AG04450 (cell line): Measurements from ENCODE around the gene ZDHHC4. TPM values are rescaled to one million over a fixed set of nuclear protein-coding genes. Genes with fewer than 3 reads are reported as not detected.
A peak's percentile ranks its signal among the peaks of the same experiment; 100 is the strongest.

Source experiments
- CTCF ChIA-PET: fragments of 300-600, 350-600 bp; formaldehyde crosslinking; extraction: SDS; loops from one replicate; lab custom pipeline; 2022; ENCODE audit warnings: antibody characterized with exemption, inconsistent platforms; lab: Charles Lee
- POLR2A ChIA-PET: fragments of 350-600 bp; formaldehyde crosslinking; extraction: SDS; loops from one replicate; lab custom pipeline; 2021; ENCODE audit warnings: antibody characterized with exemption, inconsistent platforms; lab: Yijun Ruan, JAX
- DNase-seq: peaks from one replicate; pipeline ENCODE4 v3.0.0-alpha.2; 2011; ENCODE audit warnings: low read depth, low spot score
- H3K27ac ChIP-seq: one replicate; pipeline ENCODE4 v1.5.1; 2012; ENCODE audit warnings: low read depth, low read length, control low read depth
- H3K27me3 ChIP-seq: one replicate; pipeline ENCODE4 v1.6.0; 2012; ENCODE audit warnings: low read length; ENCODE audit not compliant: control insufficient read depth, insufficient read depth
- H3K4me3 ChIP-seq: 2 replicates; pipeline ENCODE4 v1.5.1; 2011; ENCODE audit warnings: mild to moderate bottlenecking, low read depth, low read length, control low read depth
- H3K9me3 ChIP-seq: 2 replicates; pipeline ENCODE4 v1.5.1; 2012; ENCODE audit warnings: low read length; ENCODE audit not compliant: control insufficient read depth, insufficient read depth
- polyA plus RNA-seq: library from polyadenylated mRNA; depleted of rRNA; stranded (reverse); fragments of >200 nt; gene quantifications from 2 replicates; pipeline ENCODE4 v1.2.3, GENCODE V29; 2011
- TF ChIP-seq, protein P1 (sequence below): IDR thresholded peaks from 2 replicates; pipeline ENCODE4 v1.5.1; 2011; ENCODE audit warnings: low read depth, low read length, control low read depth, inconsistent platforms

ZDHHC4 gene
- polyA plus RNA-seq, 1 experiment: 99.4 TPM

DNA sequence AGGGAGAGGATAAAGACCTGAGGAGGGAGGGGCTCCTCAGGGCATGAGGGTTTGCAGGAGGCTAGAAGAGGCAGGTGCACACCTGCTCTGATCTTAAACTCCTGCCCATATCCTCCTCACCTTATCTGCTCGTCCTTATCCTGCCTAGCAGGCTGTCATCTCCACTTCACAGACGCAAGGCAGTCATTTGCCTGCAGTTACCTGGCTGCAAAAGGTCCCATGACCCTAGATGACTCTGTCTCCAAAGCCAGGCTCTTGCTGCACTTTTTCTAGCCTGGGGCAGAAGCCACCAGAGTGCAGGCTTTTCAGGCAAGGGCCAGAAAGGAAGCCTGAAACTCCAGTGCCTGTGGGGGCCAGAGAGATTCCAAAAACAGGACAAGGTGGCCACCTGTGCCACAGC is 36.5 kb downstream of the ZDHHC4 start:
- ChIA-PET CTCF (no interaction called here), POLR2A (no interaction called here)
- no peak for DNase-seq
- H3K4me3 ChIP-seq: no peak overlapping the region
- peaks cover 5% of the 10 kb centered on the region; the same call in 1 of the 2 replicates for H3K9me3 ChIP-seq
- TF ChIP-seq, protein P1, sequence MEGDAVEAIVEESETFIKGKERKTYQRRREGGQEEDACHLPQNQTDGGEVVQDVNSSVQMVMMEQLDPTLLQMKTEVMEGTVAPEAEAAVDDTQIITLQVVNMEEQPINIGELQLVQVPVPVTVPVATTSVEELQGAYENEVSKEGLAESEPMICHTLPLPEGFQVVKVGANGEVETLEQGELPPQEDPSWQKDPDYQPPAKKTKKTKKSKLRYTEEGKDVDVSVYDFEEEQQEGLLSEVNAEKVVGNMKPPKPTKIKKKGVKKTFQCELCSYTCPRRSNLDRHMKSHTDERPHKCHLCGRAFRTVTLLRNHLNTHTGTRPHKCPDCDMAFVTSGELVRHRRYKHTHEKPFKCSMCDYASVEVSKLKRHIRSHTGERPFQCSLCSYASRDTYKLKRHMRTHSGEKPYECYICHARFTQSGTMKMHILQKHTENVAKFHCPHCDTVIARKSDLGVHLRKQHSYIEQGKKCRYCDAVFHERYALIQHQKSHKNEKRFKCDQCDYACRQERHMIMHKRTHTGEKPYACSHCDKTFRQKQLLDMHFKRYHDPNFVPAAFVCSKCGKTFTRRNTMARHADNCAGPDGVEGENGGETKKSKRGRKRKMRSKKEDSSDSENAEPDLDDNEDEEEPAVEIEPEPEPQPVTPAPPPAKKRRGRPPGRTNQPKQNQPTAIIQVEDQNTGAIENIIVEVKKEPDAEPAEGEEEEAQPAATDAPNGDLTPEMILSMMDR: no peak
- H3K27ac ChIP-seq: no peak overlapping the region
- H3K27me3 ChIP-seq: peaks cover 14% of the 10 kb centered on the region

DNA sequence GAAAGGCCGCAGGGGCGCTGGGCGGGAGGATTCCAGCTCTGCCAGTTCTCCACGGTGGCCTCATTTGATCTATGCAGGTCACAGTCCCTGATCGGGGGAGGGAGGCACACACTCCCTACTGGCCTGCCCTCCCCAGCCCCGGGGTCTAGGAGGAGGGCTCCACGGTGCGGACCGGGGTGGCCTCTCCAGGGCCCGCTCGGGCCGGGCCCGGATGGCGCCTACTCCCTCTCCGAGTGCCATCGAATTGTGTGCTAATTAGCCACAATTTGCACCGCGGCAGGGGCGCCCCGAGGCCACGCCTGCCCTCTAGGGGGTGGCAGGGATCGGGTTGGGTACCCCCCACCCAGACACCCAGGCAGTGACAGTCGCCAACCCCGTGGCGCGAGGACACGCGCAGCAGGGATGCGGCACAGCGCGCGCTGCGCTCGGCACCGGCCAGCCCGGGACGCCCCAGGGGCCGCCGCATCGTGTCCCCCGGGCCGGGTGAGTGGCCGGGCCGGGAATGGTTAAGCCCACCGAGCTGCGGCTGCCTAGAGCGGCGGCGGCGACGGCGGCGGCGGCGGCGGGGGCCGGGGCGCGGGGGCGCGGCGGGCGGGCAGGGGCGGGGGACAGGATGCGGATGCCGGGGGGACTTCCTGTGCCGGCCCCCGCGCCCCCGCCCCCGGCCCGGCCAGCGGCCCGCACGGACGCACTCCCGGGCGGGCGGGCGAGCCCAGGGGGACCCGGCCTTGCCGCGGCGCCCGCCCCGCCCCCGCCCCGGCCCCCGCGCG is 37.9 kb downstream of the ZDHHC4 start, which contains the start of gene ZNF853:
TSS of gene ZNF853 (plus strand) at position 658 of the 770 bp plus-strand sequence. CDS start 565 bp downstream, outside the sequence.
- Histone ChIP-seq H3K27ac (no peak within 1 kb of the TSS), H3K4me3 (peak within 1 kb of the TSS; percentile 66), H3K9me3 (peaks cover 5% of the 10 kb centered on the region; the same call in 1 of the 2 replicates), H3K27me3 (peaks cover 14% of the 10 kb centered on the region)
- TF ChIP-seq, protein P1: no peak; the same call in 1 of the 2 replicates
- DNase-seq: no peak
- CTCF ChIA-PET: no interaction called here
- POLR2A ChIA-PET: no interaction called here

DNA sequence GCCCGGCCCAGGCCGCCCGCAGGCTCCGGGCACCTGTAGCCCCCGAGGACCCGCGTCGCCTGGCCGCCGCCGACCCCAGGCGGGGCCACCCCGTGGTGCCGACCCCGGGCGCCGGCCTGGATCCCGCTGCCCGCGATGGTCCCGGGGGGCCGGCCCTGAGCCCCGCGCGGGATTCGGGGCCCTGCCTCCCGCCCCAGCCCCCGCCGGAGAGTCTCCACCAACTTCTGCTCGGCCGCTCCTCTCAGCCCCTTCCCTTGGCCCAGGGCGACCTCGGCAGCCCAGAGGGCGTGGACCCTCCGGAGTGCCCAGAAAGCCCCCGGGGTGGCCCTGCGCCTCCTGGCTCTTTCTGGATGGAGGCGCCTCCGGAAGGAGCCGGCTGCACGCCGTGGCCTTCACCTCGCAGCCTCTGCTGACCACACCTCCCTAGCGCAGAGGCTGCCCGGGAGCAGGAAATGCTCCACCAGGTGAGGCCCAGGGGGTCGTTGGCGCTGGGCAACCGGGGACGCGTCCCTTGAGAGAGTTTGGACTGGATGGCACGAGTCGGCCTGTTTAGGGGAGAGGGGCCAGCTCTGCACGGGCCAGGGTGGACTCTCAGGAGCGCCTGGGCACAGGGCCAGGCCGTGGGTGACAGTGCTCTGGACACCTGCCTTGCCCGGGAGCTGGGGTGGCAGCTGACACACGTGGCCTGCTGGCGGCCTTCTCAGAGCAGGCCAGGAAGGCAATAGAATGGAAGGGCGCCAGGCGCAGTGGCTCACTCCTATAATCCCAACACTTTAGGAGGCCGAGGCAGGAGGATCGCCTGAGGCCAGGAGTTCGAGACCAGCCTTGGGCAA is 38.7 kb downstream of the ZDHHC4 start:
- Histone ChIP-seq H3K27ac (no peak overlapping the region), H3K4me3 (peak overlapping the region; percentile 66), H3K27me3 (peaks cover 14% of the 10 kb centered on the region), H3K9me3 (peaks cover 5% of the 10 kb centered on the region; the same call in 1 of the 2 replicates)
- no peak for DNase-seq
- TF ChIP-seq, protein P1: no peak
- ChIA-PET POLR2A (no interaction called here), CTCF (no interaction called here)

DNA sequence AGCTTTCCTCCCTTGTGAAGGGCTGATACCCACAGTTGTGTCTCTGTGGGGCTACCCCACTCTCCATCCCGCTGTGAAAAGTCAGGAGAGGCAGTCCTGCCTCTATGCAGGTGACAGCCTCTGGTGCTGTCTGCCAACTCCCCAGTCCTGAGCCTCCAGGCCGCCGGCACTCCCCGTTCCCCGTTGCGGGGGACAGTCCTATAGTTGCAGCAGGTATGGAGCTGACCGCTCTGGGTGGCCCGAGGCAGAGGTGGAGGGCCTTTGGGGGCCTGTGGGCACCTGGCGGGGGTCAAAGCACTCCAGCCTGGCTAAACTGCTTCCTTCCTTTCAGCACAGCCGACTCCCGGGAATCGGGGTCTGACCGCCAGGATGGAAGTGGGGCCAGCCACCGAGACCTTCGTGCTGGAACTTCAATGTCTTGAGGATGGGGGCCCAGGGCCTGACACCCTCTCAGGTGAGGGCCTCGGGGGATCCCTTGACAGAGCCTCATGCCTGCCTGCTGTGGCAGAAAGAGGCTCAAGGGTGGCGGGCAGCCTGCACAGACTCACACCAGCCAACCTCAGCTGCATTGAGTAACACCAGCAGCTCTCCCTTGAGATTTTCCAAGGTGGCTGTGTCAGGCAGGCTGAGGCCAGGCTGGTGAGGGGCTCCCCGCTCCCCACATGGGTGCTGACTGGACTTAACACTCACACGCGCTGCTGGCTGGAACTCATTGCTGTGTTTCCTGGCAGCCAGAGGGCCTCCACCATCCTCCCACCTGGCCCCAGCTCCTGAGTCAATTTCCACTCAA is 39.8 kb downstream of the ZDHHC4 start:
- no peak overlapping the region for H3K4me3 ChIP-seq
- ChIA-PET CTCF (no interaction called here), POLR2A (no interaction called here)
- no peak for DNase-seq
- peaks cover 14% of the 10 kb centered on the region for H3K27me3 ChIP-seq
- H3K27ac ChIP-seq: no peak overlapping the region
- H3K9me3 ChIP-seq: peaks cover 5% of the 10 kb centered on the region; the same call in 1 of the 2 replicates
- TF ChIP-seq, protein P1: no peak
